ENCODE results near the gene SIGLEC8. TPM values are rescaled to one million over a fixed set of nuclear protein-coding genes. Genes with fewer than 3 reads are reported as not detected.

The SIGLEC8 gene
- total and polyA plus RNA-seq, 9 of the 15 experiments (the other 6 are each of a cell fraction or from before 2014, with no cell fraction given) = 0.04 to 0.65 (median 0.39) TPM

DNA sequence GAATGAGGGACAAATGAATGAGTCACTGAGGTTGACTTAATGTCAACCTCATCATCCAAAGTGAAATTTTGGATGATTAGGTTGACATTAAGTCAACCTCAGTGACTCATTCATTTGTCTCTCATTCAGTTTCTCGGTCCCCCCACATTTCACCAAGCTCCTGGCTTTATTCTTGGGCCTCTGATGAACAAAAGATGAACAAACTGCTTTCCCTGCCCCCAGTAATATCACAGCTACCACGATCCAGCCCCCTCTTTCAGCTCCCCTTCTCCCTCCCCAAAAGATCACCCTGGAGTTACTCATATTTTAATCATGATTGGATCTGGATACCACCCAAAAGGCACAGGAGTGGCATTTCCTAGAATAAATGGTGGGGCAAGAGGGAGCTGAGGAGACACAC is 30.9 kb upstream of the SIGLEC8 start (continued):
- TF ChIP-seq, protein P1, sequence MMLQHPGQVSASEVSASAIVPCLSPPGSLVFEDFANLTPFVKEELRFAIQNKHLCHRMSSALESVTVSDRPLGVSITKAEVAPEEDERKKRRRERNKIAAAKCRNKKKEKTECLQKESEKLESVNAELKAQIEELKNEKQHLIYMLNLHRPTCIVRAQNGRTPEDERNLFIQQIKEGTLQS (IDR thresholded peaks at IDR 0.05) = peak; percentile 68
- TF ChIP-seq, protein P1 (CRISPR knock-in tag; conservative IDR thresholded peaks at IDR 0.05) = no peak
- TF ChIP-seq JUN (IDR thresholded peaks at IDR 0.05; ENCODE audit: borderline replicate concordance, low read depth, low read length) (peak; percentile 67), JUN (CRISPR knock-in tag; IDR thresholded peaks at IDR 0.05; ENCODE audit: borderline replicate concordance) (no peak), KLF16 (IDR thresholded peaks at IDR 0.05) (no peak), EZH2 (IDR thresholded peaks at IDR 0.05; ENCODE audit: borderline replicate concordance, low read depth, low read length) (no peak), ZNF124 (CRISPR knock-in tag; IDR thresholded peaks at IDR 0.05) (no peak), JUND (IDR thresholded peaks at IDR 0.05; ENCODE audit: borderline replicate concordance, low read depth, low read length) (peak; percentile 40; the same call in 1 of the 2 replicates), JUND (tag; IDR thresholded peaks at IDR 0.05; ENCODE audit: borderline replicate concordance, low read depth, low read length) (no peak), PYGO2 (tag; IDR thresholded peaks at IDR 0.05) (no peak), ZC3H4 (CRISPR knock-in tag; IDR thresholded peaks at IDR 0.05; ENCODE audit: borderline replicate concordance) (no peak)
- TF ChIP-seq, protein P2, sequence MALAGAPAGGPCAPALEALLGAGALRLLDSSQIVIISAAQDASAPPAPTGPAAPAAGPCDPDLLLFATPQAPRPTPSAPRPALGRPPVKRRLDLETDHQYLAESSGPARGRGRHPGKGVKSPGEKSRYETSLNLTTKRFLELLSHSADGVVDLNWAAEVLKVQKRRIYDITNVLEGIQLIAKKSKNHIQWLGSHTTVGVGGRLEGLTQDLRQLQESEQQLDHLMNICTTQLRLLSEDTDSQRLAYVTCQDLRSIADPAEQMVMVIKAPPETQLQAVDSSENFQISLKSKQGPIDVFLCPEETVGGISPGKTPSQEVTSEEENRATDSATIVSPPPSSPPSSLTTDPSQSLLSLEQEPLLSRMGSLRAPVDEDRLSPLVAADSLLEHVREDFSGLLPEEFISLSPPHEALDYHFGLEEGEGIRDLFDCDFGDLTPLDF (CRISPR knock-in tag; IDR thresholded peaks at IDR 0.05) = no peak
- TF ChIP-seq, protein P3, sequence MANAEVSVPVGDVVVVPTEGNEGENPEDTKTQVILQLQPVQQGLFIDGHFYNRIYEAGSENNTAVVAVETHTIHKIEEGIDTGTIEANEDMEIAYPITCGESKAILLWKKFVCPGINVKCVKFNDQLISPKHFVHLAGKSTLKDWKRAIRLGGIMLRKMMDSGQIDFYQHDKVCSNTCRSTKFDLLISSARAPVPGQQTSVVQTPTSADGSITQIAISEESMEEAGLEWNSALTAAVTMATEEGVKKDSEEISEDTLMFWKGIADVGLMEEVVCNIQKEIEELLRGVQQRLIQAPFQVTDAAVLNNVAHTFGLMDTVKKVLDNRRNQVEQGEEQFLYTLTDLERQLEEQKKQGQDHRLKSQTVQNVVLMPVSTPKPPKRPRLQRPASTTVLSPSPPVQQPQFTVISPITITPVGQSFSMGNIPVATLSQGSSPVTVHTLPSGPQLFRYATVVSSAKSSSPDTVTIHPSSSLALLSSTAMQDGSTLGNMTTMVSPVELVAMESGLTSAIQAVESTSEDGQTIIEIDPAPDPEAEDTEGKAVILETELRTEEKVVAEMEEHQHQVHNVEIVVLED (CRISPR knock-in tag; IDR thresholded peaks at IDR 0.05) = no peak

Measured in K562 (cell line).